Naive thymus-derived CD4-positive, alpha-beta T cell (primary cell): ENCODE data around the gene C1orf167. TPM values are rescaled to one million over a fixed set of nuclear protein-coding genes. Genes with fewer than 3 reads are reported as not detected.

Experiments
- ATAC-seq: fragments of 150-1000 bp; cut with Tn5 transposase; 2 replicates; pipeline ENCODE4 v1.10.0; 2021; ENCODE audit warnings: mild to moderate bottlenecking, moderate library complexity
- CTCF ChIA-PET: fragments of 350-600 bp; sonication (Branson Sonifier 250); formaldehyde crosslinking; loops from one replicate; lab custom pipeline; 2021; ENCODE audit warnings: antibody characterized with exemption; lab: Charles Lee
- POLR2A ChIA-PET: fragments of 350-600 bp; sonication (Branson Sonifier 250); formaldehyde crosslinking; loops from one replicate; lab custom pipeline; 2021; ENCODE audit warnings: antibody characterized with exemption, inconsistent platforms; lab: Charles Lee
- DNase-seq, 9 donors: peaks; one replicate each; pipeline versions ENCODE4 v3.0.0 to v3.0.0-alpha.2; 2020 to 2022; ENCODE audit warnings: mixed read lengths in 1 of 9
- H3K27ac ChIP-seq: one replicate; pipeline ENCODE4 v1.7.0; 2013; ENCODE audit warnings: mild to moderate bottlenecking, low read depth, low read length, moderate library complexity
- H3K27me3 ChIP-seq, 2 donors: one replicate each; pipeline ENCODE4 v1.7.0; 2013; ENCODE audit warnings: low read length in 2 of 2, mild to moderate bottlenecking in 2 of 2, moderate library complexity in 2 of 2; ENCODE audit not compliant: control insufficient read depth in 2 of 2, insufficient read depth in 2 of 2
- H3K36me3 ChIP-seq, 3 experiments: 1 replicate in 2 of 3; 2 replicates in 1 of 3; pipeline ENCODE4 v1.7.0; 2013; ENCODE audit warnings: low read length in 3 of 3, mild to moderate bottlenecking in 3 of 3, moderate library complexity in 1 of 3; ENCODE audit not compliant: insufficient read depth in 3 of 3, control insufficient read depth in 2 of 3
- H3K4me1 ChIP-seq, 2 donors: one replicate each; pipeline ENCODE4 v1.7.0; 2013; ENCODE audit warnings: low read length in 2 of 2, mild to moderate bottlenecking in 2 of 2, moderate library complexity in 1 of 2; ENCODE audit not compliant: control insufficient read depth in 2 of 2, insufficient read depth in 2 of 2
- H3K4me3 ChIP-seq: 2 replicates; pipeline ENCODE4 v1.7.0; 2013; ENCODE audit warnings: mild to moderate bottlenecking, low read length
- H3K9me3 ChIP-seq, 3 experiments: 1 replicate in 2 of 3; 2 replicates in 1 of 3; pipeline ENCODE4 v1.7.0; 2013; ENCODE audit warnings: low read length in 3 of 3; ENCODE audit not compliant: control insufficient read depth in 2 of 3
- H3K27ac Mint-ChIP-seq, 9 donors: one replicate each; pipeline ENCODE4 v1.8.0; 2020 to 2022; ENCODE audit warnings: mixed read lengths in 9 of 9, mild to moderate bottlenecking in 8 of 9, moderate library complexity in 5 of 9, inconsistent platforms in 2 of 9
- H3K27me3 Mint-ChIP-seq, 5 donors: one replicate each; pipeline ENCODE4 v1.8.0; 2021 to 2022; ENCODE audit warnings: mixed read lengths in 5 of 5, mild to moderate bottlenecking in 1 of 5
- H3K36me3 Mint-ChIP-seq, 5 donors: one replicate each; pipeline ENCODE4 v1.8.0; 2020 to 2022; ENCODE audit warnings: mixed read lengths in 5 of 5, mild to moderate bottlenecking in 3 of 5, inconsistent platforms in 1 of 5
- H3K4me1 Mint-ChIP-seq, 7 donors: one replicate each; pipeline ENCODE4 v1.8.0; 2020 to 2022; ENCODE audit warnings: mixed read lengths in 7 of 7, mild to moderate bottlenecking in 3 of 7, inconsistent platforms in 1 of 7
- H3K4me3 Mint-ChIP-seq, 10 donors: one replicate each; pipeline ENCODE4 v1.8.0; 2020 to 2022; ENCODE audit warnings: mild to moderate bottlenecking in 10 of 10, mixed read lengths in 10 of 10, moderate library complexity in 6 of 10, inconsistent platforms in 2 of 10
- H3K9me3 Mint-ChIP-seq, 11 donors: one replicate each; pipeline ENCODE4 v1.8.0; 2020 to 2022; ENCODE audit warnings: mixed read lengths in 11 of 11, mild to moderate bottlenecking in 4 of 11, inconsistent platforms in 1 of 11, moderate library complexity in 1 of 11
- intact Hi-C, 2 donors: fragments of 100-400 bp; cut with micrococcal nuclease; formaldehyde crosslinking; loops; one replicate each; pipeline ENCODE4 v1.15.1; 2023
- polyA plus RNA-seq, 2 donors: library from polyadenylated mRNA; unstranded; fragments of 300-500 nt; fragmentation: Illumina TruSeq; gene quantifications; one replicate each; pipeline ENCODE4 v1.2.3, GENCODE V29; 2021
- total RNA-seq, 6 experiments: library from RNA in 5 of 6; stranded (reverse) in 5 of 6; gene quantifications; 1 replicate in 5 of 6; 2 replicates in 1 of 6; pipeline ENCODE4 v1.2.3 and lab custom pipeline; 2021 to 2026

C1orf167 gene
- total and polyA plus RNA-seq, 7 experiments from 2014 or later, result 0.13 to 0.45 TPM; not detected in 5

DNA sequence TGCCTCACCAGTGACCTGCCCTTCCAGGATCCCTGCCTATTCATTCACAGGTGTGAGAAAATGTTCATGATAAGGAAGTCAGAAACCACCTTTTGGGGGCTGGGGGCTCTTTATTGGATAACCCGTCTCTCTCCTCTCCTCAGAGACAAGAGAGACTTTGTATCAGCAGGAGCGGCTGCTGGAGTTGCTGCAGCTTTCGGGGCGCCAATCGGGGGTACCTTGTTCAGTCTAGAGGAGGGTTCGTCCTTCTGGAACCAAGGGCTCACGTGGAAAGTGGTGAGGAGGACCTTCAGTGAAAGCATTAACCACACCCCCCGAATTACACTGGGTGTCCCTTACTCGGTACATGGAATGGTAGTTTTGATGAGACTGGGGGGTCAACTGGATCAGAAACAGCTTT lies 65.0 kb downstream of the C1orf167 start:
- peaks cover 4 to 44% (median 5%) of the 10 kb centered on the region in 5 donors for H3K36me3 Mint-ChIP-seq
- peaks cover 0 to 78% (median 4%) of the 10 kb centered on the region in 3 experiments for H3K36me3 ChIP-seq
- ChIA-PET CTCF (no interaction called here), POLR2A (no interaction called here)
- ATAC-seq (no peak), DNase-seq (no peak)
- intact Hi-C loops, result no loop called here
- H3K27me3 Mint-ChIP-seq, result no peaks in the 10 kb centered on the region
- H3K4me3 ChIP-seq, result no peak overlapping the region
- no peaks in the 10 kb centered on the region for H3K27me3 ChIP-seq
- H3K4me3 Mint-ChIP-seq, result no peak overlapping the region
- H3K4me1 Mint-ChIP-seq, result no peaks in the 10 kb centered on the region
- H3K9me3 ChIP-seq, result no peaks in the 10 kb centered on the region
- peaks cover 0 to 3% (median 0%) of the 10 kb centered on the region in 11 donors for H3K9me3 Mint-ChIP-seq
- no peak overlapping the region for H3K27ac ChIP-seq
- no peak overlapping the region for H3K27ac Mint-ChIP-seq
- H3K4me1 ChIP-seq, result no peaks in the 10 kb centered on the region

DNA sequence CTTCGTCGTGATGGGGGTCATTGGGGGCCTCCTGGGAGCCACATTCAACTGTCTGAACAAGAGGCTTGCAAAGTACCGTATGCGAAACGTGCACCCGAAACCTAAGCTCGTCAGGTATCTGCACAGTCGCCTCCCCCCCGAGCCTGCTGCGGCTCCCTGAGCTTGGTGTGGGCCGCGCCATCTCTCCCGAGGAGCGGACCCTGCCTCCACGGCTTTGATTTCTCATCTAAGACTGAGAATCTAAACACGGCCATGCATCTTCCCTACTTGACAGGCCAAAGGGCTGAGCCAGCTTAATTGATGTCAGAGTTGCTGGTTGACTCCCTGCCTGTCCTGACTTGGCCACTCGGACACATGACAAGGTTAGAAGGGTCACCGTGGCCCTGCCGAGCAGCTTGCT lies 66.5 kb downstream of the C1orf167 start:
- no peak overlapping the region for H3K27ac Mint-ChIP-seq
- no peak overlapping the region for H3K27ac ChIP-seq
- CTCF ChIA-PET, result no interaction called here
- ATAC-seq (no peak), DNase-seq (no peak)
- POLR2A ChIA-PET, result interaction anchor here (0.5 to 1.1 kb wide), 2 partner anchors 22 to 890 kb away, joined by 3 read pairs; partner anchors contain the start of genes CLCN6 and MTHFR
- H3K9me3 Mint-ChIP-seq, result peaks cover 0 to 1% (median 0%) of the 10 kb centered on the region in 11 donors
- H3K36me3 Mint-ChIP-seq, result peaks cover 4 to 44% (median 4%) of the 10 kb centered on the region in 5 donors
- intact Hi-C loops, result no loop called here
- no peaks in the 10 kb centered on the region for H3K27me3 Mint-ChIP-seq
- no peak overlapping the region for H3K4me3 ChIP-seq
- H3K9me3 ChIP-seq, result no peaks in the 10 kb centered on the region
- H3K4me3 Mint-ChIP-seq, result no peak overlapping the region
- H3K4me1 Mint-ChIP-seq, result no peaks in the 10 kb centered on the region
- H3K27me3 ChIP-seq, result no peaks in the 10 kb centered on the region
- peaks cover 0 to 83% (median 4%) of the 10 kb centered on the region in 3 experiments for H3K36me3 ChIP-seq
- no peaks in the 10 kb centered on the region for H3K4me1 ChIP-seq

DNA sequence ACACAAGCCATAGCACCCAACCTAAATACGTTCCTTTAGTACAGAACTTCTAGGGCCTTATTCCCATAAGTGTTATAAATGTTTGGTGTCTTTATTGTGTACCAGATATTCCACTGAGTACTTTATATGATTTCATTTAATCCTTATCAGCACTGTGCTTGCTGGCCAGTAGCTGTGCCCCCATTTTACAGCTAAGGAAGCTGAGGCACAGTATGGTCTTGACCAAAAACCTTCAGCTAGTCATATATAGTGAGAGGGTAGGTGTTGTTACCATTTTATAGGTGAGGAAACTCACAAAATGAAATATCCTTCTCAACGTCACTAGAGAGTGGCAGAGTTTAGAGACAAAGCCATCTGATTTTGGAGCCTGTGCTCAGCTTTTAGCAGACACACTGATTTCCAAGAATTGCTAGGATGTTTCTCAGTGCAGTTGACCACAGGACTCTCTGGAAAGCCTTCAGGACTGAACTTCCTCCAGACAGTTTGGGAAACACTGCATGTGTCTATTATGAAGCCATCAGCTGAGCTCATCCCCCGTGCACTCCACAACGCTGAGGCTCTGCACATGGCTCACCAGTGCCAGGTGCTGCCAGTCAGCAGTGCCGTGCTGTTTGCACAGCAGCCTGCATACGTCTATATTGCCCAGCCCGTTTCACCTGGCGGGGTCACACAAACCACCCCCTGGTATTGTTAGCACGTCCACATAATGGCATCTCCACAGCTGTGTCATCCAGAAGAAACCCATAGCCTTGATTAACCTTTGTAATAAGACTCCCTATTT lies 70.1 kb downstream of the C1orf167 start:
- H3K4me3 Mint-ChIP-seq, result no peak overlapping the region
- H3K9me3 Mint-ChIP-seq, result peaks cover 0 to 1% (median 0%) of the 10 kb centered on the region in 11 donors
- H3K4me3 ChIP-seq, result no peak overlapping the region
- no peaks in the 10 kb centered on the region for H3K27me3 Mint-ChIP-seq
- peaks cover 0 to 90% (median 0%) of the 10 kb centered on the region in 3 experiments for H3K36me3 ChIP-seq
- no peaks in the 10 kb centered on the region for H3K27me3 ChIP-seq
- intact Hi-C loops, result loop anchor here in 1 of 2 donors (10.0 kb wide), 1 partner anchor 183 kb away; the partner anchor contains the start of gene MIIP
- no peak for DNase-seq
- no peaks in the 10 kb centered on the region for H3K4me1 ChIP-seq
- H3K36me3 Mint-ChIP-seq, result peaks cover 7 to 40% (median 9%) of the 10 kb centered on the region in 5 donors
- ChIA-PET POLR2A (no interaction called here), CTCF (interaction anchor here (1.2 kb wide), 1 partner anchor 8 kb away, joined by 5 read pairs; no protein-coding TSS in a partner anchor)
- no peaks in the 10 kb centered on the region for H3K4me1 Mint-ChIP-seq
- H3K27ac ChIP-seq, result no peak overlapping the region
- no peak for ATAC-seq
- no peaks in the 10 kb centered on the region for H3K9me3 ChIP-seq
- no peak overlapping the region for H3K27ac Mint-ChIP-seq

DNA sequence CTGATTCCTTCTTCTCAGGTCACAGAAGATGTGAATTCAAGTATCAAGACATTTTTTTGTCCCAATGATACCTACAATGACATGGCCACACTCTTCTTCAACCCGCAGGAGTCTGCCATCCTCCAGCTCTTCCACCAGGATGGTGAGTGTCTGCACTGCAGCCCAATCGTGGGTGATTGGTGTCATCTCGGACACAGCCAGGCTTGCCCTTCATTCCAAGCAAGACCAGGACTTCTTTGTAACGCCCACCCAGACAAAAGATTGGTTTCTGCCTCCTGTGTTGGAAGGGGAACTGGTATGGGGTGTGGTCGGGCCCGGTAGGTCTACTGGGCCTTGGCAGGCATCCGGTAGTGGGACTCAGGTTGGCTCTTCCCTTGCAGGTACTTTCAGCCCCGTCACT lies 71.5 kb downstream of the C1orf167 start:
- Mint-ChIP-seq H3K4me1 (peaks cover 0 to 2% (median 0%) of the 10 kb centered on the region in 7 donors), H3K27ac (no peak overlapping the region), H3K27me3 (no peaks in the 10 kb centered on the region), H3K4me3 (no peak overlapping the region), H3K36me3 (peaks cover 4 to 36% (median 9%) of the 10 kb centered on the region in 5 donors), H3K9me3 (no peaks in the 10 kb centered on the region)
- ChIA-PET CTCF (no interaction called here), POLR2A (no interaction called here)
- ATAC-seq, result no peak
- Histone ChIP-seq H3K9me3 (no peaks in the 10 kb centered on the region), H3K27me3 (no peaks in the 10 kb centered on the region), H3K4me3 (no peak overlapping the region), H3K36me3 (peaks cover 0 to 93% (median 0%) of the 10 kb centered on the region in 3 experiments), H3K27ac (no peak overlapping the region), H3K4me1 (no peaks in the 10 kb centered on the region)
- intact Hi-C loops, result loop anchor here in 1 of 2 donors (10.0 kb wide), 1 partner anchor 181 kb away; the partner anchor contains the start of gene MIIP
- no peak for DNase-seq

DNA sequence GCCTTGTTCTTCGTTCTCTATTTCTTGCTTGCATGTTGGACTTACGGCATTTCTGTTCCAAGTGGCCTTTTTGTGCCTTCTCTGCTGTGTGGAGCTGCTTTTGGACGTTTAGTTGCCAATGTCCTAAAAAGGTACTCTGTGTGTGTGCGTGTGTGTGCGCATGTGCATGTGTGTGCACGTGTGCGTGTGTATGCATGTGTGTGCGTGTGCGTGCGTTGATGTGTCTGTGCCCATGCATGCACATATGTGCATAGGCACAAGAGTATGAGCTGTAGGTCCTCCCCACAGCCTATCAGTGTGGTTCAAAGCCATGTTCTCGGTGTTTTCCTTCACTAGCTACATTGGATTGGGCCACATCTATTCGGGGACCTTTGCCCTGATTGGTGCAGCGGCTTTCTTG lies 71.9 kb downstream of the C1orf167 start:
- Mint-ChIP-seq H3K4me1 (peaks cover 0 to 5% (median 3%) of the 10 kb centered on the region in 7 donors), H3K27ac (no peak overlapping the region), H3K4me3 (no peak overlapping the region), H3K9me3 (no peaks in the 10 kb centered on the region), H3K36me3 (peaks cover 4 to 35% (median 9%) of the 10 kb centered on the region in 5 donors), H3K27me3 (no peaks in the 10 kb centered on the region)
- H3K4me1 ChIP-seq, result no peaks in the 10 kb centered on the region
- DNase-seq (no peak), ATAC-seq (no peak)
- intact Hi-C loops, result loop anchor here in 1 of 2 donors (10.0 kb wide), 1 partner anchor 181 kb away; the partner anchor contains the start of gene MIIP
- H3K4me3 ChIP-seq, result no peak overlapping the region
- peaks cover 0 to 90% (median 0%) of the 10 kb centered on the region in 3 experiments for H3K36me3 ChIP-seq
- no peaks in the 10 kb centered on the region for H3K9me3 ChIP-seq
- ChIA-PET CTCF (interaction anchor here (0.5 kb wide), 1 partner anchor 191 kb away, joined by 3 read pairs; no protein-coding TSS in a partner anchor), POLR2A (no interaction called here)
- H3K27me3 ChIP-seq, result no peaks in the 10 kb centered on the region
- no peak overlapping the region for H3K27ac ChIP-seq

DNA sequence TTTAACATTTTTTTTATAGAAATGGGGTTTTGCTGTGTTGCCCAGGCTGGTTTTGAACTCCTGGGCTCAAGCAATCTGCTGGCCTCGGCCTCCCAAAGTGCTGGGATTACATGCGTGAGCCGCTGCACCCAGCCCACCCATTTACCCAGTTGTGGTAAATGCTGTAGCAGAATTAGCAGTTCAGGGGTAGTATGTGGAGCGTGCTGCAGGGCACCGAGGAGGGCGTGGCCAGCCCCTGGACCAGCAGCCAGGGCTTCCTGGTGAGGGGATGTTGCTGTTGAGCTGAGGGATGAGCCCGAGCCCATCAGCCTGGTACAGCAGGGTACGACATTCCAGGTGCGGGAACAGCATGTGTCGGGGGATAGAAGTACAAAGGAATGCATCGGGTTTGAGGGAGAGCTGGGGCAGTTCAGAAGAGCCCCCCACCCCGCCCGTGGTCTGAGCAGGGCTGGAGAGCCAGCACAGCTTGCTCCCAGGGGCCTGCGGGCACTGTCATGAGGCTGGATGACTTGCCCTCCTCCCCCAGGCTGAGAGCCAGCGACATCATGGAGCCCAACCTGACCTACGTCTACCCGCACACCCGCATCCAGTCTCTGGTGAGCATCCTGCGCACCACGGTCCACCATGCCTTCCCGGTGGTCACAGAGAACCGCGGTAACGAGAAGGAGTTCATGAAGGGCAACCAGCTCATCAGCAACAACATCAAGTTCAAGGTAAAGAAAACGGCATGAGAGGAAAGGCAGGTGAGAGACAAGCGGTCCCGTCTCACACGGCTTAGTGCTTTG lies 73.6 kb downstream of the C1orf167 start:
- intact Hi-C loops, result loop anchor here in 1 of 2 donors (10.0 kb wide), 1 partner anchor 179 kb away; the partner anchor contains the start of gene MIIP
- Histone ChIP-seq H3K27ac (no peak overlapping the region), H3K27me3 (no peaks in the 10 kb centered on the region), H3K4me3 (no peak overlapping the region), H3K36me3 (peaks cover 0 to 89% (median 0%) of the 10 kb centered on the region in 3 experiments), H3K4me1 (no peaks in the 10 kb centered on the region), H3K9me3 (no peaks in the 10 kb centered on the region)
- peaks cover 4 to 36% (median 11%) of the 10 kb centered on the region in 5 donors for H3K36me3 Mint-ChIP-seq
- ChIA-PET CTCF (interaction anchor here (0.6 to 0.8 kb wide), 2 partner anchors 157 to 158 kb away, joined by 3 to 6 read pairs; no protein-coding TSS in a partner anchor), POLR2A (no interaction called here)
- H3K4me1 Mint-ChIP-seq, result peaks cover 0 to 5% (median 4%) of the 10 kb centered on the region in 7 donors
- DNase-seq (no peak), ATAC-seq (no peak)
- no peaks in the 10 kb centered on the region for H3K27me3 Mint-ChIP-seq
- no peak overlapping the region for H3K4me3 Mint-ChIP-seq
- no peak overlapping the region for H3K27ac Mint-ChIP-seq
- H3K9me3 Mint-ChIP-seq, result no peaks in the 10 kb centered on the region
